ENCODE results near the gene MNS1. TPM values are rescaled to one million over a fixed set of nuclear protein-coding genes. Genes with fewer than 3 reads are reported as not detected.

The MNS1 gene
- total RNA-seq, 1 experiment from 2014 or later, result 1.9 TPM

DNA sequence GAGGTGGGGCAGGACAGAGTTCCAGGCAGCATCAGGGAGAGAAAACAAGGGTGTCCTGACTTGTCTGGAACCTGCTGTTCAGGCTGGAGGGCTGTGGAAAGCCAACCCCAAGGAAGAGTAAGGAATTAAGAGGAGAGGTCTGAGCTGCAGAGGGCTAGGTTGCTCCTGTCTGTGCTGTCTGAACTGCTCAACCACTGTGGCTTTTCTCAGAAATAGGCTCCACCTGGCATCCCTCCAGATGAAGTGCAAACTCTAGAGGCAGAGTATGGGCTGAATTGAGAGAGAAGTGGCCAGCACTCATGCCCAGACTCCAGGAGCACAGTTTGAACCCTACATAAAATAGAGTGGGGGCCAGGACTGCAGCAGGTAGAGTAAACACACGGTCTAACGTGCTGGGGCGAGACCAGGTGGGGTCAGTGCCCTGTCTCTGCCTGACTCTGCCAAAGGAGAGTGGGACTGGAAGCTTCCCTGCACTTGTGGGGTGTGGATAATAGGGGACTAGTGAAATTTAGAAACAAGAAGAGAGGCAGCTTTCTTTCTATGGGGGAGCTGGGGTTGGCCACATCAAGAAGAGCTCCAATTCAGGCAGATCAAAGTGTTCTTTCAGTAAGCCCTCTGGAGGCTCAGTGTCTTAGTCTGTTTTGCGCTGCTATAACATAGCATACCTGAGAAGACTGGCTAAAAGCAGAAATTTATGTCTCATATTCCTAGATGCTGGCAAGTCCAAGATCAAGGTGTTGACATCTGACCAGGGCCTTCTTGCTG is 28.0 kb upstream of the MNS1 start:
- ChIA-PET POLR2A (no interaction called here), RAD21 (ENCODE audit: low non-redundant PET in 1 of 2, low total read pairs in 2 of 2, uncharacterized antibody in 2 of 2, unreplicated experiment in 2 of 2) (no interaction called here), CTCF (interaction anchor here (1.0 to 6.4 kb wide), 2 partner anchors 329 to 377 kb away, joined by 3 to 57 read pairs; no protein-coding TSS in a partner anchor)
- no peak for ATAC-seq
- H3K79me2 ChIP-seq (ENCODE audit: insufficient read depth, low read length), result no peaks in the 10 kb centered on the region
- no peak overlapping the region for H2AFZ ChIP-seq (ENCODE audit: low read depth, low read length, poor library complexity, severe bottlenecking)
- intact Hi-C loops (cut with micrococcal nuclease), result no loop called here
- H3K36me3 ChIP-seq (ENCODE audit: control insufficient read depth in 1 of 2, insufficient read depth in 2 of 2, low read length in 2 of 2), result no peaks in the 10 kb centered on the region
- TF ChIP-seq SIN3A (IDR thresholded peaks at IDR 0.05; ENCODE audit: low read depth), result no peak
- no peak for TF ChIP-seq SRF (IDR thresholded peaks at IDR 0.05; ENCODE audit: low read depth)
- TF ChIP-seq YY1 (IDR thresholded peaks at IDR 0.05; ENCODE audit: extremely low read depth, insufficient replicate concordance, low read depth, low read length), result no peak
- H3K4me2 ChIP-seq (ENCODE audit: low read length), result no peak overlapping the region
- H3K9ac ChIP-seq (ENCODE audit: low read length), result no peak overlapping the region
- no peaks in the 10 kb centered on the region for H3K27me3 ChIP-seq (ENCODE audit: insufficient read depth, low read length)
- no TSS peak for BruUV-seq (replicated peaks)
- H3K27ac ChIP-seq (ENCODE audit: low read depth, low read length), result no peak overlapping the region
- no peaks in the 10 kb centered on the region for H3K9me2 ChIP-seq (ENCODE audit: insufficient read depth)
- no peaks in the 10 kb centered on the region for H3K9me3 ChIP-seq (ENCODE audit: control insufficient read depth in 1 of 2, insufficient read depth in 1 of 2, low read depth in 1 of 2, low read length in 2 of 2)
- H3K4me1 ChIP-seq (ENCODE audit: control insufficient read depth in 1 of 2, insufficient read depth in 2 of 2, low read length in 2 of 2), result peaks cover 0 to 9% of the 10 kb centered on the region in 2 experiments; a peak in 3 of 4 replicates
- no peak overlapping the region for H3K4me3 ChIP-seq (replicated peaks in 1 of 2; ENCODE audit: low read depth in 1 of 2, low read length in 2 of 2)
- no peak for DNase-seq (ENCODE audit: low read depth, low spot score)
- no peaks in the 10 kb centered on the region for H4K20me1 ChIP-seq (ENCODE audit: insufficient read depth)

DNA sequence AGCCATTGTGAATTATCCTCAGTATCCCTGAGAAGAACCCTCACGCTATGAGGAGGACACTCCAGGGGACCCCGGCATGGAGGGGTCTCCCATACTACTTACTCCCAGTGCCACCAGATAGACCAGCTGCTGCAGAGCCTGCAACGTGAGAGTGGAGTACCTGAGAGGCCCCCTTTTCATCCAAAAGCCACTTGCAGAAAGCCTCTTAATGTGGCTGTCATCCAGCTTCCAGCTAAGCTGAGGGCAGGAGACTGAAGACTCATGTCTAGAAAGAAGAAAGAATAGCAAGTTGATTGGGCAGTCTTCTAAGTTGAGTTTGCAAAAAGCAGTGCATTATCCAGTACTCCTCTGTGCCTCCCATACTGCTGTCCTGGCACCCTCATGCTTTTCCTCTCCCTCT is 27.3 kb upstream of the MNS1 start:
- CTCF ChIA-PET, result interaction anchor here (1.0 to 6.4 kb wide), 3 partner anchors 330 to 815 kb away, joined by 3 to 57 read pairs (median 11); no protein-coding TSS in a partner anchor
- ATAC-seq (no peak), DNase-seq (ENCODE audit: low read depth, low spot score) (no peak)
- Histone ChIP-seq H3K36me3 (ENCODE audit: control insufficient read depth in 1 of 2, insufficient read depth in 2 of 2, low read length in 2 of 2) (no peaks in the 10 kb centered on the region), H3K4me2 (ENCODE audit: low read length) (no peak overlapping the region), H3K27me3 (ENCODE audit: insufficient read depth, low read length) (no peaks in the 10 kb centered on the region), H3K9me2 (ENCODE audit: insufficient read depth) (no peaks in the 10 kb centered on the region), H3K27ac (ENCODE audit: low read depth, low read length) (no peak overlapping the region), H3K4me3 (replicated peaks in 1 of 2; ENCODE audit: low read depth in 1 of 2, low read length in 2 of 2) (no peak overlapping the region), H3K9ac (ENCODE audit: low read length) (no peak overlapping the region), H3K9me3 (ENCODE audit: control insufficient read depth in 1 of 2, insufficient read depth in 1 of 2, low read depth in 1 of 2, low read length in 2 of 2) (no peaks in the 10 kb centered on the region), H3K79me2 (ENCODE audit: insufficient read depth, low read length) (no peaks in the 10 kb centered on the region), H2AFZ (ENCODE audit: low read depth, low read length, poor library complexity, severe bottlenecking) (no peak overlapping the region), H4K20me1 (ENCODE audit: insufficient read depth) (no peaks in the 10 kb centered on the region), H3K4me1 (ENCODE audit: control insufficient read depth in 1 of 2, insufficient read depth in 2 of 2, low read length in 2 of 2) (peaks cover 0 to 9% of the 10 kb centered on the region in 2 experiments; a peak in 3 of 4 replicates)
- POLR2A ChIA-PET, result no interaction called here
- intact Hi-C loops (cut with micrococcal nuclease), result no loop called here
- no peak for TF ChIP-seq SRF (IDR thresholded peaks at IDR 0.05; ENCODE audit: low read depth)
- no peak for TF ChIP-seq SP1 (IDR thresholded peaks at IDR 0.05; ENCODE audit: low read depth)
- no peak for TF ChIP-seq YY1 (IDR thresholded peaks at IDR 0.05; ENCODE audit: extremely low read depth, insufficient replicate concordance, low read depth, low read length)
- TF ChIP-seq CBX3 (IDR thresholded peaks at IDR 0.05; ENCODE audit: low read depth), result no peak
- TF ChIP-seq TCF7L2 (IDR thresholded peaks at IDR 0.05; ENCODE audit: borderline replicate concordance, extremely low read depth, insufficient read depth, insufficient read length), result no peak
- TF ChIP-seq, protein P1, sequence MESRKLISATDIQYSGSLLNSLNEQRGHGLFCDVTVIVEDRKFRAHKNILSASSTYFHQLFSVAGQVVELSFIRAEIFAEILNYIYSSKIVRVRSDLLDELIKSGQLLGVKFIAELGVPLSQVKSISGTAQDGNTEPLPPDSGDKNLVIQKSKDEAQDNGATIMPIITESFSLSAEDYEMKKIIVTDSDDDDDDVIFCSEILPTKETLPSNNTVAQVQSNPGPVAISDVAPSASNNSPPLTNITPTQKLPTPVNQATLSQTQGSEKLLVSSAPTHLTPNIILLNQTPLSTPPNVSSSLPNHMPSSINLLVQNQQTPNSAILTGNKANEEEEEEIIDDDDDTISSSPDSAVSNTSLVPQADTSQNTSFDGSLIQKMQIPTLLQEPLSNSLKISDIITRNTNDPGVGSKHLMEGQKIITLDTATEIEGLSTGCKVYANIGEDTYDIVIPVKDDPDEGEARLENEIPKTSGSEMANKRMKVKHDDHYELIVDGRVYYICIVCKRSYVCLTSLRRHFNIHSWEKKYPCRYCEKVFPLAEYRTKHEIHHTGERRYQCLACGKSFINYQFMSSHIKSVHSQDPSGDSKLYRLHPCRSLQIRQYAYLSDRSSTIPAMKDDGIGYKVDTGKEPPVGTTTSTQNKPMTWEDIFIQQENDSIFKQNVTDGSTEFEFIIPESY (IDR thresholded peaks at IDR 0.05; ENCODE audit: extremely low read depth, insufficient replicate concordance, low read length), result no peak
- no peak for TF ChIP-seq CEBPB (IDR thresholded peaks at IDR 0.05; ENCODE audit: low read depth)
- TF ChIP-seq, protein P2, sequence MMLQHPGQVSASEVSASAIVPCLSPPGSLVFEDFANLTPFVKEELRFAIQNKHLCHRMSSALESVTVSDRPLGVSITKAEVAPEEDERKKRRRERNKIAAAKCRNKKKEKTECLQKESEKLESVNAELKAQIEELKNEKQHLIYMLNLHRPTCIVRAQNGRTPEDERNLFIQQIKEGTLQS (IDR thresholded peaks at IDR 0.05), result no peak
- TF ChIP-seq POLR2A (IDR thresholded peaks at IDR 0.05; ENCODE audit: borderline replicate concordance, extremely low read depth, insufficient read depth, insufficient read length), result no peak
- RAD21 ChIA-PET (ENCODE audit: low non-redundant PET in 1 of 2, low total read pairs in 2 of 2, uncharacterized antibody in 2 of 2, unreplicated experiment in 2 of 2), result no interaction called here
- BruUV-seq (replicated peaks), result no TSS peak

Data from HCT116 (cell line).